ENCODE data around the gene SFMBT2. TPM values are rescaled to one million over a fixed set of nuclear protein-coding genes. Genes with fewer than 3 reads are reported as not detected.

SFMBT2 gene
- total RNA-seq, 1 experiment from 2014 or later = 14.3 TPM

- no peak overlapping the region for H3K27ac Mint-ChIP-seq
- no peaks in the 10 kb centered on the region for H3K4me1 Mint-ChIP-seq
- ATAC-seq (no peak), DNase-seq (ENCODE audit: low spot score) (no peak)
- no peak overlapping the region for H3K4me3 Mint-ChIP-seq
- POLR2A ChIA-PET = no interaction called here
- H3K36me3 Mint-ChIP-seq = no peaks in the 10 kb centered on the region
- H3K27me3 Mint-ChIP-seq (ENCODE audit: low read depth) = 0 out of 2 replicates have a peak, but pooled peaks cover 3% of the 10 kb centered on the region
- no peaks in the 10 kb centered on the region for H3K9me3 Mint-ChIP-seq
- no peak for TF ChIP-seq MAX (CRISPR knock-in tag; IDR thresholded peaks at IDR 0.05)
- TF ChIP-seq ZNF138 (CRISPR knock-in tag; conservative IDR thresholded peaks at IDR 0.05) = no peak
- TF ChIP-seq ZNF512 (CRISPR knock-in tag; IDR thresholded peaks at IDR 0.05; ENCODE audit: borderline replicate concordance) = no peak
- CTCF ChIA-PET = no interaction called here
Measured at GRCh38 chr10:7152341-7152740, 258.5 kb downstream of the SFMBT2 start.

- ATAC-seq (no peak), DNase-seq (ENCODE audit: low spot score) (no peak)
- peaks cover 6% of the 10 kb centered on the region for H3K4me1 Mint-ChIP-seq
- H3K9me3 Mint-ChIP-seq = no peaks in the 10 kb centered on the region
- no peak overlapping the region for H3K27ac Mint-ChIP-seq
- no peaks in the 10 kb centered on the region for H3K36me3 Mint-ChIP-seq
- no peak overlapping the region for H3K4me3 Mint-ChIP-seq
- POLR2A ChIA-PET = no interaction called here
- 0 out of 2 replicates have a peak, but pooled peaks cover 3% of the 10 kb centered on the region for H3K27me3 Mint-ChIP-seq (ENCODE audit: low read depth)
- CTCF ChIA-PET = interaction anchor here (0.7 kb wide), 1 partner anchor 652 kb away, joined by 4 read pairs; no protein-coding TSS in a partner anchor
- TF ChIP-seq ZNF281 (CRISPR knock-in tag; IDR thresholded peaks at IDR 0.05) = no peak
- no peak for TF ChIP-seq SMAD4 (CRISPR knock-in tag; IDR thresholded peaks at IDR 0.05)
- no peak for TF ChIP-seq PREB (CRISPR knock-in tag; IDR thresholded peaks at IDR 0.05; ENCODE audit: borderline replicate concordance)
- no peak for TF ChIP-seq USF1 (CRISPR knock-in tag; IDR thresholded peaks at IDR 0.05)
- no peak for TF ChIP-seq AFF4 (CRISPR knock-in tag; IDR thresholded peaks at IDR 0.05; ENCODE audit: borderline replicate concordance)
- TF ChIP-seq ZNF423 (CRISPR knock-in tag; IDR thresholded peaks at IDR 0.05) = no peak
- no peak for TF ChIP-seq PRRX2 (CRISPR knock-in tag; IDR thresholded peaks at IDR 0.05)
- no peak for TF ChIP-seq ERG (CRISPR knock-in tag; IDR thresholded peaks at IDR 0.05)
- no peak for TF ChIP-seq E2F4 (CRISPR knock-in tag; IDR thresholded peaks at IDR 0.05; ENCODE audit: borderline replicate concordance, low read depth)
- TF ChIP-seq FOXP4 (CRISPR knock-in tag; IDR thresholded peaks at IDR 0.05) = no peak
- TF ChIP-seq ELF4 (CRISPR knock-in tag; IDR thresholded peaks at IDR 0.05; ENCODE audit: low read depth) = no peak
- TF ChIP-seq ETV6 (CRISPR knock-in tag; IDR thresholded peaks at IDR 0.05) = no peak
- TF ChIP-seq ATF2 (CRISPR knock-in tag; IDR thresholded peaks at IDR 0.05; ENCODE audit: borderline replicate concordance, low read depth) = no peak
Measured at GRCh38 chr10:7151538-7151937, 259.3 kb downstream of the SFMBT2 start.
